Activated gamma-delta T cell (primary cell): ENCODE measurements around the gene MFSD8.
"Not testable (repeated sequence)": the region's sequence is repeated elsewhere in the genome, so short reads cannot be mapped to it uniquely, and the experiment has no call there.

Experiments used
- DNase-seq: peaks from one replicate; lab custom pipeline; 2025; lab: John Stamatoyannopoulos, UW

MFSD8 gene

DNA sequence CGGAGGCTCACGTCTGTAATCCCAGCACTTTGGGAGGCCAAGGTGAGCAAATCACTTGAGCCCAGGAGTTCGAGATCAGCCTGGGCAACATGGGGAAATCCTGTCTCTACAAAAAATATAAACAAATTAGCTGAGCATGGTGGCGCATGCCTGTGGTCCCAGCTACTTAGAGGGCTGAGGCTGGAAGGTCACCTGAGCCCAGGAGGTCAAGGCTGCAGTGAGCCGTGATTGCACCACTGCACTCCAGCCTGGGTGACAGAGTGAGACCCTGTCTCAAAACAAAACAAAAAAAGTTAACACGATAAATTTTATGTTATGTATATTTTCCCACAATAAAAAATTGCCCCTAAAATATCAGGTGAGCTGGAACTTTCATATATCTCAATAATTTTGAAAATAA, 33.1 kb downstream of the MFSD8 start:
- DNase-seq: not testable (repeated sequence)

GRCh38 chr4:127930175-127930574, 34.8 kb downstream of the MFSD8 start:
- no peak for DNase-seq

GRCh38 chr4:127925720-127926119, 39.3 kb downstream of the MFSD8 start:
- DNase-seq: not testable (repeated sequence)

- no peak for DNase-seq
Measured at GRCh38 chr4:127922226-127922625, 42.7 kb downstream of the MFSD8 start.

DNA sequence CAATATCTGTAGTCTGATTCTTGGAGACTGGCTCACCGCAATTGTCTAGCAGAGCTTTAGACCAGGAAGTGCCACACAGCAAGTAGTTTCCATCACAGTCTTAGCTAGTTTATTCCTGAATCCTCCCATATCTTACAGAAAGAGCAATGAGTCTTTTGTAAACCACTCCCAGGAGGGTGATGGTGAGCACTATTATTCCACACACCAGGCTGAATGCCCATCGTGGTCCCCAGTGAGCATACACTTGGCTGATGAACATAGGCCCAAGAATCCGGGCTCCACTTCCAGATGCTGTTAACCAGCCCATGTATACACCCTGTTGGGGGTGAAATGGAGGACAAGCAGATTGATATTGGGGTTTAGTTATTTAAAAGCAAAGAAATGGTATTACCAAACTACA, 44.5 kb downstream of the MFSD8 start:
- no peak for DNase-seq

GRCh38 chr4:127917151-127917550, 47.8 kb downstream of the MFSD8 start:
- no peak for DNase-seq

- DNase-seq: no peak
Measured at GRCh38 chr4:127916512-127916911, 48.5 kb downstream of the MFSD8 start.

GRCh38 chr4:127905029-127905428, 59.9 kb downstream of the MFSD8 start:
- DNase-seq: no peak

- not testable (repeated sequence) for DNase-seq
Measured at GRCh38 chr4:127899682-127900081, 65.3 kb downstream of the MFSD8 start.

DNA sequence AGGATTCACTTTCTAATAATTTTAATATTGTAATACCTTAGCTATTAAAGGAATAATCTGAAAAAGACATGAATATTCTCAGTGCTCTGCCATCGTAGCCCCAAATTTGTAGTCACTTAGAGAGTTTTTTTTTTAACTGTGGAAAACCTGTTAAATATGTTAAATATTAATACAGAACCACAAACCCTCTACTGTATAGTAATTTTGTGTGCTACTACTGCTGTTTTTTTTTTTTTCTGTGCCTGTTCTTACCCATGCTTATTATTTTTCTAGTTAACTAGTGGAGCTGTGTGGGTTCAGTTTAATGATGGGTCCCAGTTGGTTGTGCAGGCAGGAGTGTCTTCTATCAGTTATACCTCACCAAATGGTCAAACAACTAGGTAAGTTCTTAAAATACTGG, 68.4 kb downstream of the MFSD8 start:
- DNase-seq: no peak

GRCh38 chr4:127896069-127896468, 68.9 kb downstream of the MFSD8 start:
- DNase-seq: no peak

GRCh38 chr4:127889903-127890302, 75.1 kb downstream of the MFSD8 start:
- DNase-seq: no peak

DNA sequence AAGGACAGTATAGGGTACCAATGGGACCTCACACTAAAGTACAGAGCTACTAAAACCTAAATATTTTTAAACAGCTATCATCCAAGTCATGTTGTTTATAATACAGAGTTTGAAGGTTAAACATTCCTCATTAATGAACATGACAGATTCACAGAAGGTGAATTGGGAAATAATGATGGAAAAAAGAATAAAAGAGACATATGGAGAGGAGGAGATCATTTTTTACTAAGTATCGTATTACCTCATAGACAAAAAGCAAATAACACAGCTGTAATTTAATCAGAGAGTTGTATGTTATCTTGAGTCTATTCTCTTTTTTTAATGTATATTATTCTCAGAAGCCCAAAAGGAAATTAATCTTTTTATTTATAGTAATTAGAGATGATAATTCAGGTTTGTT, 76.4 kb downstream of the MFSD8 start:
- no peak for DNase-seq

DNA sequence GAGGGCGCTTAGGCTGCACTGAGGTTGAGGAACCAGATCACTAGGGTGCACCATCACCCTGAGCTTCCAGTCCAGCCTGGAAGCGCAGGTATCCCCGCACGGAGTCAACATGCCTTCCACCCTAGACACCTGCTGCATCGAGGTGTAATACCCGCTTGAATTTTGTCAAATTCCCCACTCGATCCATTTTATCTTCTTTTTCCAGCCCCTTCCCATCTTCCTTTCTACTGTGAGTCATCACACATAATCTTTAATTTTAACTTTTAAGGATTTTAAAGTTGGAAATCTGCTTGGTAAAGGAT, 83.5 kb downstream of the MFSD8 start:
- no peak for DNase-seq

DNA sequence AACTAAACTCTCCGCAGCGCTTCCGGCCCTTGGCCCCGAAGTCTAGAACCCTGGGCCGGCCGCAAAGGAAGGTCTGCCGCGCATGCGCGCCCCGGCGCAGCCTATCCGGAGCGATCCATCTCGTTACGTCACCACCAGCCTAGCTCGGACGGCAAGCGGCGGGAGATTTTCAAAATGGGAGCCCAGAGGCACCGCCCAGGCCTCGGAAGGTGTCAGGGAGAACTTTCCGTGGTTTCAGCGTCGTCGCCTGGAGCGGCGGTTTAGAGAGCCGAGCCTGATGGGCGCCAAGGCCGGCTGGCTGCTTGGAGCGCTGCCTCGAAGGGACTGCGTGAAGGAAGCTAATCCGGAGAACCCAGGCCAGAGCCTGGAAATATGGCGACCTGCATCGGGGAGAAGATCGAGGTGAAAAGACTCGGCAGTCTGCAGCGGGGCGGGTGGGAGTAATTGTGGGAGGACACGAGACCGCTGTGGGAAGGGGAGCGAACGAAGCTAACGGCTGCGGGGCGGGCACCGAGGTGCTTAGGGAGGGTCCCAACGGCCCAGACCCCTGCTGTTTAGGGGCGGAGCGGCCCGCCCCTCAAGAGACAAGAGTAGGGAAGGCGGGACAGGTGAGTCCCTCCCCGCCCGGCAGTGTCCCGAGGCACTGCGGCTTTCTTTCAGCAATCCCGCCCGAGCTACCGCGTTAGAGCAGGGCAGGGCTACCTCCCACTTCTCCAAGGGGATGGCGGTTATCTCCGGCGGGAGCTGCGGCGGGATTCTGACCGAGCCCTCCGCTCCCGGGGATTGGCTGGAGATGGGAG, 84.0 kb downstream of the MFSD8 start, which contains the start of gene PLK4:
PLK4 (plus strand) TSS at position 131 of the 800 bp plus-strand sequence; CDS start at position 373, 242 bp downstream.
- peak; percentile 84 for DNase-seq

DNA sequence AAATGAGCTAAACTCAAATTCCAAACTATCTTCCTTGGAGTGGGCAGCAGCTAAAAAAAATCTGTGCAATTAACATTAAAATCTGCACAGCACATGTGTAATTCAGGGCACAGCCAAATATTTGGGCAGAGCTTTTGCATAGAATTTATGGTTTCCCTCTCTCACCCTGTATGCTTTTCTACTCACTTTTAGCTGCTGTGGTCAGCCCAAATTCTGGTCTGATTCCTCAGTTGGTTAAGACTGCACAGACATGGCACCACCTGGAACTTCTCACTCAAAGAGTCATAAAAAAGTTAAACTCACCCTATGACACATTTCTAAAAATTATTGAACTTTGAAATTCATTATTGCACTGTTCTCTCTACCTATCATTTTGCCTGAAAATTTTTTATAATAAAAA, 89.2 kb downstream of the MFSD8 start:
- no peak for DNase-seq

GRCh38 chr4:127870688-127871087, 94.3 kb downstream of the MFSD8 start:
- no peak for DNase-seq

DNA sequence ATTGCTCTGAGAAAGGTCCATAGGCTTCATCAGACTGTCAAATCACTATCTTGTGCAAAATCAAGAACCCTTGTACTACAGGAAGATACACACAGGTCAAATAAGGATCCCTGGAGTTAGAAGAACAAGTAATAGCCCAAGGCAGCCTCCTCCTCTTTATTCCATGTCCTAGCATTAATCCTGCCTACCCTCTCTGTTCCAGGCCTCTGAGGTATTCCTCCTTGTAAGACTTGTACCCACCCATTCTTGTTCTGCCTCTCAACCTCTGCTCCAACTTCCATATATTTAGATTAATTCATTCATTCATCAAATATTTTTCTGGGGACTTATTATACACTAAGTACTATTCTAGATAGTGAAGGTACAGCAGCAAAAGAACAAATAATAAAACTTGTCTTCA, 94.7 kb downstream of the MFSD8 start:
- DNase-seq: no peak

DNA sequence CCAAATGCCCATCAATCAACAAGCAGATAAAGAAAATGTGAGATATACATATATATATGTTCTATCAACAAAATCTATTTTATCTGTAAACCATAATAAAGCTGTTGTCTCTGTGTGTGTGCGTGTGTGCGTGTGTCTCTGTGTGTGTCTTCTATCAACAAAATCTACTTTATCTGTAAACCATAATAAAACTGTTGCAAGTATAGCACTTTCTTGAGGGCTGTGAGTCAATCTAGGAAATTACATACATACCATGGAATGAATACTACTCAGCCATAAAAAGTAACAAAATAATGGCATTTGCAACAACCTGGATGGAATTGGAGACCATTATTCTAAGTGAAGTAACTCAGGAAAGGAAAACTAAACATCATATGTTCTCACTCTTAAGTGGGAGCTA, 96.8 kb downstream of the MFSD8 start:
- DNase-seq: no peak
